ENCODE results near the gene JAK1.

JAK1 gene

DNA sequence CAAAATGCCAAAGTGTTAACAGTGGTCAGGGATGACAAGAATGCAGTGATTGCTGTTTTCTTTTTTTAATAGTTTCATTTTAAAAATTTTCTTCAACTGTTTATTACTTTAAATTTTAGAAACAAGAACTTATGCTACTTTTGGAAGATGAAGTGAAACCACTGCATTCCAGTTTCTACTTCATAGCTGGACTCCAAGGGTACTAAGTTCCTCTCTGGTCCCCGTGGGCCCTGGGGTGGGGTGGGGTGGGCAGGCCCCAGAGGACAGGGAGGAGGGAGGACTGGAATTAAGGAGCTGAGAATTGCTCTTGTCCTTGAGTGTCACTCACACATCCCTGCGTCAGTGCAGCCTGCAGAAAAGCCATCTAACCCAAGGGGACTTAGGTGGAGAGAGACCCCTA is 124.1 kb downstream of the JAK1 start:
- ChIA-PET CTCF (no interaction called here), POLR2A (no interaction called here)
- Histone ChIP-seq H3K4me1 (ENCODE audit: control insufficient read depth, insufficient read depth, low read length) (no peaks in the 10 kb centered on the region), H3K36me3 (ENCODE audit: control insufficient read depth in 2 of 2, insufficient read depth in 1 of 2, low read length in 2 of 2) (peaks cover 5 to 78% of the 10 kb centered on the region in 2 experiments; a peak in 2 of 3 replicates), H3K9me3 (ENCODE audit: control insufficient read depth, insufficient read depth, low read depth, low read length) (no peaks in the 10 kb centered on the region), H3K27ac (ENCODE audit: extremely low read depth, low read depth, low read length) (no peak overlapping the region), H3K4me3 (ENCODE audit: low read depth, low read length) (no peak overlapping the region)
- TF ChIP-seq ZNF529 (tag by site-specific recombination; IDR thresholded peaks at IDR 0.05; ENCODE audit: insufficient replicate concordance) = no peak
- TF ChIP-seq, protein P1, sequence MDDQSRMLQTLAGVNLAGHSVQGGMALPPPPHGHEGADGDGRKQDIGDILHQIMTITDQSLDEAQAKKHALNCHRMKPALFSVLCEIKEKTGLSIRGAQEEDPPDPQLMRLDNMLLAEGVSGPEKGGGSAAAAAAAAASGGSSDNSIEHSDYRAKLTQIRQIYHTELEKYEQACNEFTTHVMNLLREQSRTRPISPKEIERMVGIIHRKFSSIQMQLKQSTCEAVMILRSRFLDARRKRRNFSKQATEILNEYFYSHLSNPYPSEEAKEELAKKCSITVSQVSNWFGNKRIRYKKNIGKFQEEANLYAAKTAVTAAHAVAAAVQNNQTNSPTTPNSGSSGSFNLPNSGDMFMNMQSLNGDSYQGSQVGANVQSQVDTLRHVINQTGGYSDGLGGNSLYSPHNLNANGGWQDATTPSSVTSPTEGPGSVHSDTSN (CRISPR knock-in tag; IDR thresholded peaks at IDR 0.05) = no peak
- no peak for TF ChIP-seq ZNF48 (tag by site-specific recombination; IDR thresholded peaks at IDR 0.05)
- TF ChIP-seq ZNF549 (tag by site-specific recombination; IDR thresholded peaks at IDR 0.05) = no peak
- no peak for TF ChIP-seq ZNF274 (IDR thresholded peaks at IDR 0.05; ENCODE audit: low read length)
- no peak for TF ChIP-seq ZNF274 (tag by site-specific recombination; IDR thresholded peaks at IDR 0.05; ENCODE audit: borderline replicate concordance)
- no peak for TF ChIP-seq ZIC2 (tag by site-specific recombination; IDR thresholded peaks at IDR 0.05)
- TF ChIP-seq ZBTB8A (tag by site-specific recombination; IDR thresholded peaks at IDR 0.05) = no peak
- no peak for TF ChIP-seq ZNF426 (tag by site-specific recombination; IDR thresholded peaks at IDR 0.05)
- TF ChIP-seq, protein P2, sequence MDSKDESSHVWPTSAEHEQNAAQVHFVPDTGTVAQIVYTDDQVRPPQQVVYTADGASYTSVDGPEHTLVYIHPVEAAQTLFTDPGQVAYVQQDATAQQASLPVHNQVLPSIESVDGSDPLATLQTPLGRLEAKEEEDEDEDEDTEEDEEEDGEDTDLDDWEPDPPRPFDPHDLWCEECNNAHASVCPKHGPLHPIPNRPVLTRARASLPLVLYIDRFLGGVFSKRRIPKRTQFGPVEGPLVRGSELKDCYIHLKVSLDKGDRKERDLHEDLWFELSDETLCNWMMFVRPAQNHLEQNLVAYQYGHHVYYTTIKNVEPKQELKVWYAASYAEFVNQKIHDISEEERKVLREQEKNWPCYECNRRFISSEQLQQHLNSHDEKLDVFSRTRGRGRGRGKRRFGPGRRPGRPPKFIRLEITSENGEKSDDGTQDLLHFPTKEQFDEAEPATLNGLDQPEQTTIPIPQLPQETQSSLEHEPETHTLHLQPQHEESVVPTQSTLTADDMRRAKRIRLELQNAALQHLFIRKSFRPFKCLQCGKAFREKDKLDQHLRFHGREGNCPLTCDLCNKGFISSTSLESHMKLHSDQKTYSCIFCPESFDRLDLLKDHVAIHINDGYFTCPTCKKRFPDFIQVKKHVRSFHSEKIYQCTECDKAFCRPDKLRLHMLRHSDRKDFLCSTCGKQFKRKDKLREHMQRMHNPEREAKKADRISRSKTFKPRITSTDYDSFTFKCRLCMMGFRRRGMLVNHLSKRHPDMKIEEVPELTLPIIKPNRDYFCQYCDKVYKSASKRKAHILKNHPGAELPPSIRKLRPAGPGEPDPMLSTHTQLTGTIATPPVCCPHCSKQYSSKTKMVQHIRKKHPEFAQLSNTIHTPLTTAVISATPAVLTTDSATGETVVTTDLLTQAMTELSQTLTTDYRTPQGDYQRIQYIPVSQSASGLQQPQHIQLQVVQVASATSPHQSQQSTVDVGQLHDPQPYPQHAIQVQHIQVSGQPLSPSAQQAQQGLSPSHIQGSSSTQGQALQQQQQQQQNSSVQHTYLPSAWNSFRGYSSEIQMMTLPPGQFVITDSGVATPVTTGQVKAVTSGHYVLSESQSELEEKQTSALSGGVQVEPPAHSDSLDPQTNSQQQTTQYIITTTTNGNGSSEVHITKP (tag by site-specific recombination; IDR thresholded peaks at IDR 0.05) = no peak
- no peak for TF ChIP-seq ZNF433 (tag by site-specific recombination; IDR thresholded peaks at IDR 0.05; ENCODE audit: low read depth)
- no peak for TF ChIP-seq SP2 (tag by site-specific recombination; IDR thresholded peaks at IDR 0.05)
- TF ChIP-seq, protein P3, sequence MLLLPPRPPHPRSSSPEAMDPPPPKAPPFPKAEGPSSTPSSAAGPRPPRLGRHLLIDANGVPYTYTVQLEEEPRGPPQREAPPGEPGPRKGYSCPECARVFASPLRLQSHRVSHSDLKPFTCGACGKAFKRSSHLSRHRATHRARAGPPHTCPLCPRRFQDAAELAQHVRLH (tag by site-specific recombination; IDR thresholded peaks at IDR 0.05) = no peak
- TF ChIP-seq ZNF24 (tag by site-specific recombination; IDR thresholded peaks at IDR 0.05) = no peak

DNA sequence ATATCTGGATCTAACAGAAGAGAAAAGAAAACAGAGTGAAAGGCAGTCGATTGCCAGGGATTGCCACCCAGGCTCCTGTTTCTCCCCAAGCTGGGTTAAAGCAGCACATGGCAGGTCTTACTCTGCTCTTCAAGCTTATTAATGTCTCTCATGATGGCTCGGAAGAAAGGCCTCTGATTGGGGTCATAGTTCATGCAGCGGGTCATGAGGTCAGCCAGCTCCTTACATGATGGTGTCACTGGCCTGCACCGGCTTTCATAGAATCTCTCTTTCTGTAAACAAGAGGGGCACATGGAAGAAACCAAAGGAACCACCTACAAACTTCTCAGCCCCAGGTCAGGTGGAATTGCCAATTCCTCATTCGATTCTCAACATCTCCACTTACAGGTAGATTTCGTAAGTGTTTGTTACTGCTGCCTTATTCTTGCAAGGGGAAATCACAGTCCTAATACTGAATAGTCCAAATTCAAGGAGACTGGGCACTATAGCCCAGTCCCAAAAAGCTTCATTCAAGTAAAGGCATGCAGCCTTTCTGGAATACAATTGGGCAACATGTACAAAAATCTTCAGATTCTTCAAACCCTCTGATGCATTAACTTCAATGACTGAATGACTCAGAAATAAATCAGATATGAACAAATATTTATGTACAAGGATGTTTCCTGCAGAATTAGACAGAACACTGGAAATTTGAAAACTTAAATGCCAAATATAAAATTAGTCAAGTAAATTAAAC is 124.9 kb downstream of the JAK1 start:
- no peaks in the 10 kb centered on the region for H3K9me3 ChIP-seq (ENCODE audit: control insufficient read depth, insufficient read depth, low read depth, low read length)
- no peaks in the 10 kb centered on the region for H3K4me1 ChIP-seq (ENCODE audit: control insufficient read depth, insufficient read depth, low read length)
- H3K36me3 ChIP-seq (ENCODE audit: control insufficient read depth in 2 of 2, insufficient read depth in 1 of 2, low read length in 2 of 2) = peaks cover 5 to 79% of the 10 kb centered on the region in 2 experiments; a peak in 2 of 3 replicates
- TF ChIP-seq ZFP41 (tag by site-specific recombination; IDR thresholded peaks at IDR 0.05; ENCODE audit: borderline replicate concordance) (no peak), ZNF548 (tag by site-specific recombination; IDR thresholded peaks at IDR 0.05) (no peak), ZSCAN16 (tag by site-specific recombination; IDR thresholded peaks at IDR 0.05) (no peak), ZNF112 (tag by site-specific recombination; IDR thresholded peaks at IDR 0.05) (no peak)
- TF ChIP-seq, protein P4, sequence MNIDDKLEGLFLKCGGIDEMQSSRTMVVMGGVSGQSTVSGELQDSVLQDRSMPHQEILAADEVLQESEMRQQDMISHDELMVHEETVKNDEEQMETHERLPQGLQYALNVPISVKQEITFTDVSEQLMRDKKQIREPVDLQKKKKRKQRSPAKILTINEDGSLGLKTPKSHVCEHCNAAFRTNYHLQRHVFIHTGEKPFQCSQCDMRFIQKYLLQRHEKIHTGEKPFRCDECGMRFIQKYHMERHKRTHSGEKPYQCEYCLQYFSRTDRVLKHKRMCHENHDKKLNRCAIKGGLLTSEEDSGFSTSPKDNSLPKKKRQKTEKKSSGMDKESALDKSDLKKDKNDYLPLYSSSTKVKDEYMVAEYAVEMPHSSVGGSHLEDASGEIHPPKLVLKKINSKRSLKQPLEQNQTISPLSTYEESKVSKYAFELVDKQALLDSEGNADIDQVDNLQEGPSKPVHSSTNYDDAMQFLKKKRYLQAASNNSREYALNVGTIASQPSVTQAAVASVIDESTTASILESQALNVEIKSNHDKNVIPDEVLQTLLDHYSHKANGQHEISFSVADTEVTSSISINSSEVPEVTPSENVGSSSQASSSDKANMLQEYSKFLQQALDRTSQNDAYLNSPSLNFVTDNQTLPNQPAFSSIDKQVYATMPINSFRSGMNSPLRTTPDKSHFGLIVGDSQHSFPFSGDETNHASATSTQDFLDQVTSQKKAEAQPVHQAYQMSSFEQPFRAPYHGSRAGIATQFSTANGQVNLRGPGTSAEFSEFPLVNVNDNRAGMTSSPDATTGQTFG (tag by site-specific recombination; IDR thresholded peaks at IDR 0.05; ENCODE audit: borderline replicate concordance) = no peak
- TF ChIP-seq, protein P5, sequence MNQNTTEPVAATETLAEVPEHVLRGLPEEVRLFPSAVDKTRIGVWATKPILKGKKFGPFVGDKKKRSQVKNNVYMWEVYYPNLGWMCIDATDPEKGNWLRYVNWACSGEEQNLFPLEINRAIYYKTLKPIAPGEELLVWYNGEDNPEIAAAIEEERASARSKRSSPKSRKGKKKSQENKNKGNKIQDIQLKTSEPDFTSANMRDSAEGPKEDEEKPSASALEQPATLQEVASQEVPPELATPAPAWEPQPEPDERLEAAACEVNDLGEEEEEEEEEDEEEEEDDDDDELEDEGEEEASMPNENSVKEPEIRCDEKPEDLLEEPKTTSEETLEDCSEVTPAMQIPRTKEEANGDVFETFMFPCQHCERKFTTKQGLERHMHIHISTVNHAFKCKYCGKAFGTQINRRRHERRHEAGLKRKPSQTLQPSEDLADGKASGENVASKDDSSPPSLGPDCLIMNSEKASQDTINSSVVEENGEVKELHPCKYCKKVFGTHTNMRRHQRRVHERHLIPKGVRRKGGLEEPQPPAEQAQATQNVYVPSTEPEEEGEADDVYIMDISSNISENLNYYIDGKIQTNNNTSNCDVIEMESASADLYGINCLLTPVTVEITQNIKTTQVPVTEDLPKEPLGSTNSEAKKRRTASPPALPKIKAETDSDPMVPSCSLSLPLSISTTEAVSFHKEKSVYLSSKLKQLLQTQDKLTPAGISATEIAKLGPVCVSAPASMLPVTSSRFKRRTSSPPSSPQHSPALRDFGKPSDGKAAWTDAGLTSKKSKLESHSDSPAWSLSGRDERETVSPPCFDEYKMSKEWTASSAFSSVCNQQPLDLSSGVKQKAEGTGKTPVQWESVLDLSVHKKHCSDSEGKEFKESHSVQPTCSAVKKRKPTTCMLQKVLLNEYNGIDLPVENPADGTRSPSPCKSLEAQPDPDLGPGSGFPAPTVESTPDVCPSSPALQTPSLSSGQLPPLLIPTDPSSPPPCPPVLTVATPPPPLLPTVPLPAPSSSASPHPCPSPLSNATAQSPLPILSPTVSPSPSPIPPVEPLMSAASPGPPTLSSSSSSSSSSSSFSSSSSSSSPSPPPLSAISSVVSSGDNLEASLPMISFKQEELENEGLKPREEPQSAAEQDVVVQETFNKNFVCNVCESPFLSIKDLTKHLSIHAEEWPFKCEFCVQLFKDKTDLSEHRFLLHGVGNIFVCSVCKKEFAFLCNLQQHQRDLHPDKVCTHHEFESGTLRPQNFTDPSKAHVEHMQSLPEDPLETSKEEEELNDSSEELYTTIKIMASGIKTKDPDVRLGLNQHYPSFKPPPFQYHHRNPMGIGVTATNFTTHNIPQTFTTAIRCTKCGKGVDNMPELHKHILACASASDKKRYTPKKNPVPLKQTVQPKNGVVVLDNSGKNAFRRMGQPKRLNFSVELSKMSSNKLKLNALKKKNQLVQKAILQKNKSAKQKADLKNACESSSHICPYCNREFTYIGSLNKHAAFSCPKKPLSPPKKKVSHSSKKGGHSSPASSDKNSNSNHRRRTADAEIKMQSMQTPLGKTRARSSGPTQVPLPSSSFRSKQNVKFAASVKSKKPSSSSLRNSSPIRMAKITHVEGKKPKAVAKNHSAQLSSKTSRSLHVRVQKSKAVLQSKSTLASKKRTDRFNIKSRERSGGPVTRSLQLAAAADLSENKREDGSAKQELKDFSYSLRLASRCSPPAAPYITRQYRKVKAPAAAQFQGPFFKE (tag by site-specific recombination; IDR thresholded peaks at IDR 0.05; ENCODE audit: borderline replicate concordance) = no peak
- POLR2A ChIA-PET = no interaction called here
- CTCF ChIA-PET = no interaction called here
- H3K27ac ChIP-seq (ENCODE audit: extremely low read depth, low read depth, low read length) = no peak overlapping the region
- no peak overlapping the region for H3K4me3 ChIP-seq (ENCODE audit: low read depth, low read length)

All from HEK293 (cell line).